HEK293 (cell line): ENCODE results near the gene ADSS1.

ENCODE experiments used
- CTCF ChIA-PET: fragments of 350-600 bp; formaldehyde crosslinking; extraction: SDS; loops from one replicate; lab custom pipeline; 2021; ENCODE audit warnings: antibody characterized with exemption; lab: Yijun Ruan, JAX
- POLR2A ChIA-PET: fragments of 300-600 bp; formaldehyde crosslinking; extraction: SDS; loops from one replicate; lab custom pipeline; 2020; ENCODE audit warnings: antibody characterized with exemption, inconsistent platforms; lab: Yijun Ruan, JAX
- H3K27ac ChIP-seq: fragments of 200-500 bp; sonication (Bioruptor generic); 2 replicates; pipeline ENCODE4 v1.5.1; 2014; ENCODE audit warnings: low read depth, low read length, control low read depth, inconsistent platforms; ENCODE audit errors: extremely low read depth
- H3K36me3 ChIP-seq, 2 experiments: fragments of 200-500 bp in 1 of 2; sonication (Bioruptor generic) in 1 of 2; 1 replicate in 1 of 2; 2 replicates in 1 of 2; pipeline ENCODE4 v1.5.1; 2014 to 2017; ENCODE audit warnings: inconsistent platforms in 2 of 2, low read length in 2 of 2; ENCODE audit not compliant: control insufficient read depth in 2 of 2, insufficient read depth in 1 of 2
- H3K4me1 ChIP-seq: fragments of 200-500 bp; sonication (Bioruptor generic); 2 replicates; pipeline ENCODE4 v1.5.1; 2014; ENCODE audit warnings: mild to moderate bottlenecking, low read length, inconsistent platforms; ENCODE audit not compliant: control insufficient read depth, insufficient read depth
- H3K4me3 ChIP-seq: 2 replicates; pipeline ENCODE4 v1.5.1; 2011; ENCODE audit warnings: low read depth, mild to moderate bottlenecking, control low read depth, low read length, moderate library complexity
- H3K9me3 ChIP-seq: fragments of 200-500 bp; sonication (Bioruptor generic); 2 replicates; pipeline ENCODE4 v1.5.1; 2014; ENCODE audit warnings: low read depth, low read length, inconsistent platforms; ENCODE audit not compliant: control insufficient read depth, insufficient read depth
- ATF2 ChIP-seq: fragments of 450-650 bp; formaldehyde crosslinking; IDR thresholded peaks from 2 replicates; pipeline ENCODE4 v1.5.1; 2016; ENCODE audit warnings: missing biosample characterization, missing genetic modification characterization, low read depth
- GLIS1 ChIP-seq: fragments of 450-650 bp; formaldehyde crosslinking; IDR thresholded peaks from 2 replicates; pipeline ENCODE4 v1.5.1; 2016; ENCODE audit warnings: missing biosample characterization, missing genetic modification characterization
- KLF1 ChIP-seq: fragments of 450-650 bp; formaldehyde crosslinking; IDR thresholded peaks from 2 replicates; pipeline ENCODE4 v1.5.1; 2016; ENCODE audit warnings: missing biosample characterization, missing genetic modification characterization
- KLF17 ChIP-seq: fragments of 450-650 bp; formaldehyde crosslinking; IDR thresholded peaks from 2 replicates; pipeline ENCODE4 v1.5.1; 2016; ENCODE audit warnings: missing biosample characterization, missing genetic modification characterization
- ZFP41 ChIP-seq: fragments of 450-650 bp; formaldehyde crosslinking; IDR thresholded peaks from 2 replicates; pipeline ENCODE4 v1.5.1; 2016; ENCODE audit warnings: missing biosample characterization, missing genetic modification characterization, borderline replicate concordance
- ZNF138 ChIP-seq: fragments of 450-650 bp; formaldehyde crosslinking; IDR thresholded peaks from 2 replicates; pipeline ENCODE4 v1.5.1; 2016; ENCODE audit warnings: missing biosample characterization, missing genetic modification characterization, borderline replicate concordance
- ZNF155 ChIP-seq: fragments of 450-650 bp; formaldehyde crosslinking; IDR thresholded peaks from 2 replicates; pipeline ENCODE4 v1.5.1; 2016; ENCODE audit warnings: missing biosample characterization, missing genetic modification characterization
- ZNF169 ChIP-seq: fragments of 450-650 bp; formaldehyde crosslinking; IDR thresholded peaks from 2 replicates; pipeline ENCODE4 v1.5.1; 2016; ENCODE audit warnings: missing biosample characterization, missing genetic modification characterization
- ZNF211 ChIP-seq: fragments of 450-650 bp; formaldehyde crosslinking; IDR thresholded peaks from 2 replicates; pipeline ENCODE4 v1.5.1; 2016; ENCODE audit warnings: low read depth, missing biosample characterization, missing genetic modification characterization
- ZNF324 ChIP-seq: fragments of 450-650 bp; formaldehyde crosslinking; IDR thresholded peaks from 2 replicates; pipeline ENCODE4 v1.5.1; 2016; ENCODE audit warnings: missing biosample characterization, missing genetic modification characterization
- ZNF341 ChIP-seq: fragments of 450-650 bp; formaldehyde crosslinking; IDR thresholded peaks from 2 replicates; pipeline ENCODE4; 2016; ENCODE audit warnings: low read depth, missing biosample characterization, missing genetic modification characterization
- ZNF600 ChIP-seq: fragments of 450-650 bp; formaldehyde crosslinking; IDR thresholded peaks from 2 replicates; pipeline ENCODE4 v1.5.1; 2016; ENCODE audit warnings: missing biosample characterization, missing genetic modification characterization
- ZSCAN16 ChIP-seq: fragments of 450-650 bp; formaldehyde crosslinking; IDR thresholded peaks from 2 replicates; pipeline ENCODE4 v1.5.1; 2016; ENCODE audit warnings: missing biosample characterization, missing genetic modification characterization
- ZSCAN4 ChIP-seq: fragments of 450-650 bp; formaldehyde crosslinking; IDR thresholded peaks from 2 replicates; pipeline ENCODE4 v1.5.1; 2017; ENCODE audit warnings: missing biosample characterization, missing genetic modification characterization
- TF ChIP-seq, protein P1 (sequence below): fragments of 450-650 bp; formaldehyde crosslinking; IDR thresholded peaks from 2 replicates; pipeline ENCODE4 v1.5.1; 2017; ENCODE audit warnings: missing biosample characterization, mild to moderate bottlenecking, missing genetic modification characterization, moderate library complexity
- TF ChIP-seq, protein P2 (sequence below): fragments of 450-650 bp; formaldehyde crosslinking; IDR thresholded peaks from 2 replicates; pipeline ENCODE4 v1.5.1; 2017; ENCODE audit warnings: missing biosample characterization, missing genetic modification characterization
- TF ChIP-seq, protein P3 (sequence below): fragments of 450-650 bp; formaldehyde crosslinking; IDR thresholded peaks from 2 replicates; pipeline ENCODE4 v1.5.1; 2016; ENCODE audit warnings: missing biosample characterization, missing genetic modification characterization, low read depth

Gene ADSS1

GRCh38 chr14:104788873-104789663, 65.0 kb downstream of the ADSS1 start (continued):
- TF ChIP-seq, protein P1, sequence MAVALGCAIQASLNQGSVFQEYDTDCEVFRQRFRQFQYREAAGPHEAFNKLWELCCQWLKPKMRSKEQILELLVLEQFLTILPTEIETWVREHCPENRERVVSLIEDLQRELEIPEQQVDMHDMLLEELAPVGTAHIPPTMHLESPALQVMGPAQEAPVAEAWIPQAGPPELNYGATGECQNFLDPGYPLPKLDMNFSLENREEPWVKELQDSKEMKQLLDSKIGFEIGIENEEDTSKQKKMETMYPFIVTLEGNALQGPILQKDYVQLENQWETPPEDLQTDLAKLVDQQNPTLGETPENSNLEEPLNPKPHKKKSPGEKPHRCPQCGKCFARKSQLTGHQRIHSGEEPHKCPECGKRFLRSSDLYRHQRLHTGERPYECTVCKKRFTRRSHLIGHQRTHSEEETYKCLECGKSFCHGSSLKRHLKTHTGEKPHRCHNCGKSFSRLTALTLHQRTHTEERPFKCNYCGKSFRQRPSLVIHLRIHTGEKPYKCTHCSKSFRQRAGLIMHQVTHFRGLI (tag by site-specific recombination), result no peak
- no peak for TF ChIP-seq ZNF155 (tag by site-specific recombination)
- TF ChIP-seq, all 188 proteins: peak for 2

- peaks cover 0 to 81% of the 10 kb centered on the region in 2 experiments; a peak in 1 of 3 replicates for H3K36me3 ChIP-seq
- TF ChIP-seq KLF17 (tag by site-specific recombination), result 0 out of 2 replicates have a peak, but pooled peaks have one; percentile 15
- no peak for TF ChIP-seq ZSCAN4 (tag by site-specific recombination)
- TF ChIP-seq ZNF138 (tag by site-specific recombination), result no peak
- no peak for TF ChIP-seq ZNF341 (tag by site-specific recombination)
- no peak for TF ChIP-seq ZNF169
- TF ChIP-seq ZFP41 (tag by site-specific recombination), result no peak
- no peak for TF ChIP-seq ATF2
- 0 out of 2 replicates have a peak, but pooled peaks have one; percentile 36 for TF ChIP-seq ZNF600 (tag by site-specific recombination)
- TF ChIP-seq KLF1 (tag by site-specific recombination), result 0 out of 2 replicates have a peak, but pooled peaks have one; percentile 11
- TF ChIP-seq, protein P2, sequence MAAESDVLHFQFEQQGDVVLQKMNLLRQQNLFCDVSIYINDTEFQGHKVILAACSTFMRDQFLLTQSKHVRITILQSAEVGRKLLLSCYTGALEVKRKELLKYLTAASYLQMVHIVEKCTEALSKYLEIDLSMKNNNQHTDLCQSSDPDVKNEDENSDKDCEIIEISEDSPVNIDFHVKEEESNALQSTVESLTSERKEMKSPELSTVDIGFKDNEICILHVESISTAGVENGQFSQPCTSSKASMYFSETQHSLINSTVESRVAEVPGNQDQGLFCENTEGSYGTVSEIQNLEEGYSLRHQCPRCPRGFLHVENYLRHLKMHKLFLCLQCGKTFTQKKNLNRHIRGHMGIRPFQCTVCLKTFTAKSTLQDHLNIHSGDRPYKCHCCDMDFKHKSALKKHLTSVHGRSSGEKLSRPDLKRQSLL (tag by site-specific recombination), result no peak
- TF ChIP-seq, protein P3, sequence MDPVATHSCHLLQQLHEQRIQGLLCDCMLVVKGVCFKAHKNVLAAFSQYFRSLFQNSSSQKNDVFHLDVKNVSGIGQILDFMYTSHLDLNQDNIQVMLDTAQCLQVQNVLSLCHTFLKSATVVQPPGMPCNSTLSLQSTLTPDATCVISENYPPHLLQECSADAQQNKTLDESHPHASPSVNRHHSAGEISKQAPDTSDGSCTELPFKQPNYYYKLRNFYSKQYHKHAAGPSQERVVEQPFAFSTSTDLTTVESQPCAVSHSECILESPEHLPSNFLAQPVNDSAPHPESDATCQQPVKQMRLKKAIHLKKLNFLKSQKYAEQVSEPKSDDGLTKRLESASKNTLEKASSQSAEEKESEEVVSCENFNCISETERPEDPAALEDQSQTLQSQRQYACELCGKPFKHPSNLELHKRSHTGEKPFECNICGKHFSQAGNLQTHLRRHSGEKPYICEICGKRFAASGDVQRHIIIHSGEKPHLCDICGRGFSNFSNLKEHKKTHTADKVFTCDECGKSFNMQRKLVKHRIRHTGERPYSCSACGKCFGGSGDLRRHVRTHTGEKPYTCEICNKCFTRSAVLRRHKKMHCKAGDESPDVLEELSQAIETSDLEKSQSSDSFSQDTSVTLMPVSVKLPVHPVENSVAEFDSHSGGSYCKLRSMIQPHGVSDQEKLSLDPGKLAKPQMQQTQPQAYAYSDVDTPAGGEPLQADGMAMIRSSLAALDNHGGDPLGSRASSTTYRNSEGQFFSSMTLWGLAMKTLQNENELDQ (tag by site-specific recombination), result no peak
- no peak for TF ChIP-seq ZNF211
- no peak for TF ChIP-seq ZSCAN16 (tag by site-specific recombination)
- no peak for TF ChIP-seq ZNF324 (tag by site-specific recombination)
- 0 out of 2 replicates have a peak, but pooled peaks have one; percentile 17 for TF ChIP-seq GLIS1 (tag by site-specific recombination)
- TF ChIP-seq, all 188 proteins: peak for 4
- ChIA-PET CTCF (interaction anchor here (0.6 to 1.0 kb wide), 2 partner anchors 21 to 562 kb away, joined by 3 read pairs; no protein-coding TSS in a partner anchor), POLR2A (interaction anchor here (2.0 kb wide), 1 partner anchor 11 kb away, joined by 4 read pairs; the partner anchor contains the start of gene ZBTB42)
- H3K4me1 ChIP-seq, result peaks cover 10% of the 10 kb centered on the region
- no peak overlapping the region for H3K4me3 ChIP-seq
- H3K9me3 ChIP-seq, result no peaks in the 10 kb centered on the region
- H3K27ac ChIP-seq, result no peak overlapping the region
Observed at GRCh38 chr14:104789752-104790743, 66.0 kb downstream of the ADSS1 start.
